Measurements from ENCODE around the gene UBE2J1.

Gene UBE2J1

DNA sequence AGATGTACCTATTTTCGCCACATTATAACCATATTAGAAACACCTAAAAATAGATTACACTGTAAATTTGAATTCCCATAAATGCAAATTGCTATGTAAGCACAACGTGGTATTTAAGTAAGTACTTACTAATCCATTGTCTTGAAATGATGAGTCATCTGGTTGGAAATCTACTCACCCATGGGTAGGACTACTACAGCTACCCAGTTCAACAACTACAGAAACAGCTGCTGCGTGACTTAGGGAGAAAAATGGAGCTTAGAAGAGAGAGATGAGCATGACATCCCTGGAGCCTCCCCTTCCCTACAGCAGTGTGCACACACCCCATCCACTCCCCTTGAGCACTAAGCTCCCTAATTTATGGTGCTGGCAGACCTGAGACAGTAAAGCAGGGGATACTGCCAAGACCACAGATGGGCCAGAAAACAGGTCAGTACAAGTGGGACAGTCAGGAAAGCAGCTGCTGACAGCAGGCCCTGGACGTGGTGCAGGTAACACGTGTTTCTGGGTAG lies 32.7 kb upstream of the UBE2J1 start:
- no peak for DNase-seq (ENCODE audit: extremely low spot score)
- ChIA-PET POLR2A (no interaction called here), CTCF (interaction anchor here (0.6 to 1.2 kb wide), 2 partner anchors 11 to 13 kb away, joined by 3 to 8 read pairs; no protein-coding TSS in a partner anchor)
- TF ChIP-seq ZNF384 (IDR thresholded peaks at IDR 0.05) (no peak), SUZ12 (IDR thresholded peaks at IDR 0.05) (no peak), FOXM1 (IDR thresholded peaks at IDR 0.05; ENCODE audit: borderline replicate concordance) (no peak), FOXK2 (IDR thresholded peaks at IDR 0.05) (no peak), L3MBTL2 (conservative IDR thresholded peaks at IDR 0.05) (no peak), BHLHE40 (IDR thresholded peaks at IDR 0.05; ENCODE audit: borderline replicate concordance) (no peak), CTBP1 (IDR thresholded peaks at IDR 0.05; ENCODE audit: borderline replicate concordance) (no peak)
- TF ChIP-seq, protein P1, sequence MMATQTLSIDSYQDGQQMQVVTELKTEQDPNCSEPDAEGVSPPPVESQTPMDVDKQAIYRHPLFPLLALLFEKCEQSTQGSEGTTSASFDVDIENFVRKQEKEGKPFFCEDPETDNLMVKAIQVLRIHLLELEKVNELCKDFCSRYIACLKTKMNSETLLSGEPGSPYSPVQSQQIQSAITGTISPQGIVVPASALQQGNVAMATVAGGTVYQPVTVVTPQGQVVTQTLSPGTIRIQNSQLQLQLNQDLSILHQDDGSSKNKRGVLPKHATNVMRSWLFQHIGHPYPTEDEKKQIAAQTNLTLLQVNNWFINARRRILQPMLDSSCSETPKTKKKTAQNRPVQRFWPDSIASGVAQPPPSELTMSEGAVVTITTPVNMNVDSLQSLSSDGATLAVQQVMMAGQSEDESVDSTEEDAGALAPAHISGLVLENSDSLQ (IDR thresholded peaks at IDR 0.05): no peak

- POLR2A ChIA-PET: no interaction called here
- CTCF ChIA-PET: interaction anchor here (0.7 to 1.2 kb wide), 2 partner anchors 9 to 49 kb away, joined by 3 to 7 read pairs; no protein-coding TSS in a partner anchor
Observed at GRCh38 chr6:89381031-89381430, 28.5 kb upstream of the UBE2J1 start.

GRCh38 chr6:89379281-89379680 lies 26.8 kb upstream of the UBE2J1 start:
- TF ChIP-seq LEF1 (IDR thresholded peaks at IDR 0.05; ENCODE audit: borderline replicate concordance) (no peak), BHLHE40 (IDR thresholded peaks at IDR 0.05; ENCODE audit: borderline replicate concordance) (no peak), ELF4 (IDR thresholded peaks at IDR 0.05) (no peak), SP1 (IDR thresholded peaks at IDR 0.05) (no peak), ARNT (IDR thresholded peaks at IDR 0.05) (no peak), CTBP1 (IDR thresholded peaks at IDR 0.05; ENCODE audit: borderline replicate concordance) (no peak), FOXA1 (IDR thresholded peaks at IDR 0.05) (no peak), ZNF384 (IDR thresholded peaks at IDR 0.05) (no peak), NFRKB (IDR thresholded peaks at IDR 0.05) (no peak), HDGF (IDR thresholded peaks at IDR 0.05; ENCODE audit: borderline replicate concordance) (no peak), L3MBTL2 (conservative IDR thresholded peaks at IDR 0.05) (no peak), FOXK2 (IDR thresholded peaks at IDR 0.05) (no peak), FOXM1 (IDR thresholded peaks at IDR 0.05; ENCODE audit: borderline replicate concordance) (no peak), TARDBP (IDR thresholded peaks at IDR 0.05) (no peak), SUZ12 (IDR thresholded peaks at IDR 0.05) (no peak)
- TF ChIP-seq, protein P1 (IDR thresholded peaks at IDR 0.05): no peak
- POLR2A ChIA-PET: interaction anchor here (1.2 kb wide), 1 partner anchor 27 kb away, joined by 3 read pairs; the partner anchor contains the start of gene UBE2J1
- DNase-seq (ENCODE audit: extremely low spot score): no peak
- CTCF ChIA-PET: interaction anchor here (0.6 to 1.2 kb wide), 2 partner anchors 11 to 51 kb away, joined by 3 read pairs; no protein-coding TSS in a partner anchor

More at GRCh38 chr6:89381031-89381430, 28.5 kb upstream of the UBE2J1 start:
- TF ChIP-seq FOXA1 (IDR thresholded peaks at IDR 0.05) (no peak), L3MBTL2 (conservative IDR thresholded peaks at IDR 0.05) (no peak), ELF4 (IDR thresholded peaks at IDR 0.05) (no peak), NFRKB (IDR thresholded peaks at IDR 0.05) (no peak), LEF1 (IDR thresholded peaks at IDR 0.05; ENCODE audit: borderline replicate concordance) (no peak), BHLHE40 (IDR thresholded peaks at IDR 0.05; ENCODE audit: borderline replicate concordance) (no peak), HDGF (IDR thresholded peaks at IDR 0.05; ENCODE audit: borderline replicate concordance) (no peak), CTBP1 (IDR thresholded peaks at IDR 0.05; ENCODE audit: borderline replicate concordance) (no peak), FOXK2 (IDR thresholded peaks at IDR 0.05) (no peak), SUZ12 (IDR thresholded peaks at IDR 0.05) (no peak)
- TF ChIP-seq, protein P1 (IDR thresholded peaks at IDR 0.05): no peak
- no peak for DNase-seq (ENCODE audit: extremely low spot score)

GRCh38 chr6:89378628-89379027 lies 26.1 kb upstream of the UBE2J1 start:
- CTCF ChIA-PET: interaction anchor here (0.6 to 1.2 kb wide), 4 partner anchors 10 to 234 kb away, joined by 3 read pairs; no protein-coding TSS in a partner anchor
- POLR2A ChIA-PET: interaction anchor here (1.2 kb wide), 1 partner anchor 26 kb away, joined by 3 read pairs; the partner anchor contains the start of gene UBE2J1
- TF ChIP-seq CTBP1 (IDR thresholded peaks at IDR 0.05; ENCODE audit: borderline replicate concordance) (no peak), FOXK2 (IDR thresholded peaks at IDR 0.05) (no peak)
- TF ChIP-seq, protein P1 (IDR thresholded peaks at IDR 0.05): no peak
- no peak for DNase-seq (ENCODE audit: extremely low spot score)

- ChIA-PET POLR2A (no interaction called here), CTCF (interaction anchor here (0.6 kb wide), 1 partner anchor 51 kb away, joined by 3 read pairs; no protein-coding TSS in a partner anchor)
- TF ChIP-seq ARNT (IDR thresholded peaks at IDR 0.05) (no peak), SUZ12 (IDR thresholded peaks at IDR 0.05) (no peak), SP1 (IDR thresholded peaks at IDR 0.05) (no peak), L3MBTL2 (conservative IDR thresholded peaks at IDR 0.05) (no peak), HDGF (IDR thresholded peaks at IDR 0.05; ENCODE audit: borderline replicate concordance) (no peak), TARDBP (IDR thresholded peaks at IDR 0.05) (no peak), FOXA1 (IDR thresholded peaks at IDR 0.05) (no peak), BHLHE40 (IDR thresholded peaks at IDR 0.05; ENCODE audit: borderline replicate concordance) (no peak), ZNF384 (IDR thresholded peaks at IDR 0.05) (no peak), LEF1 (IDR thresholded peaks at IDR 0.05; ENCODE audit: borderline replicate concordance) (no peak), CTBP1 (IDR thresholded peaks at IDR 0.05; ENCODE audit: borderline replicate concordance) (no peak), FOXK2 (IDR thresholded peaks at IDR 0.05) (no peak), NFRKB (IDR thresholded peaks at IDR 0.05) (no peak), ELF4 (IDR thresholded peaks at IDR 0.05) (no peak), FOXM1 (IDR thresholded peaks at IDR 0.05; ENCODE audit: borderline replicate concordance) (no peak)
- TF ChIP-seq, protein P1 (IDR thresholded peaks at IDR 0.05): no peak
- peak; percentile 55 for DNase-seq (ENCODE audit: extremely low spot score)
Observed at GRCh38 chr6:89375427-89376267, 23.1 kb upstream of the UBE2J1 start.

All from HEK293T (cell line).